NCI-H1694 (cell line): ENCODE data around the gene DNAJB7.
"Not testable (repeated sequence)": the region's sequence is repeated elsewhere in the genome, so short reads cannot be mapped to it uniquely, and the experiment has no call there.

Experiments
- DNase-seq: peaks from one replicate; lab custom pipeline; 2025; lab: John Stamatoyannopoulos, UW

DNAJB7 gene

GRCh38 chr22:40862013-40862412 is at the start of gene DNAJB7:
TSS of gene DNAJB7 (minus strand) at chr22:40862113. CDS start at chr22:40861994, 119 bp downstream.
- no peak for DNase-seq

- DNase-seq = no peak
Observed at GRCh38 chr22:40908895-40909294, 47.0 kb upstream of the DNAJB7 start.

- no peak for DNase-seq
Observed at GRCh38 chr22:40904101-40904500, 42.2 kb upstream of the DNAJB7 start.

GRCh38 chr22:40898850-40899357 is 37.0 kb upstream of the DNAJB7 start:
- DNase-seq = peak; percentile 52

GRCh38 chr22:40894417-40894816 is 32.5 kb upstream of the DNAJB7 start:
- no peak for DNase-seq

- no peak for DNase-seq
Observed at GRCh38 chr22:40890881-40891280, 29.0 kb upstream of the DNAJB7 start.

GRCh38 chr22:40889116-40889515 is 27.2 kb upstream of the DNAJB7 start:
- no peak for DNase-seq

GRCh38 chr22:40878922-40879321 is 17.0 kb upstream of the DNAJB7 start:
- no peak for DNase-seq

- no peak for DNase-seq
Observed at GRCh38 chr22:40877488-40877887, 15.6 kb upstream of the DNAJB7 start.

- no peak for DNase-seq
Observed at GRCh38 chr22:40876907-40877306, 15.0 kb upstream of the DNAJB7 start.

GRCh38 chr22:40875111-40875510 is 13.2 kb upstream of the DNAJB7 start:
- no peak for DNase-seq

- DNase-seq = no peak
Observed at GRCh38 chr22:40874016-40874415, 12.1 kb upstream of the DNAJB7 start.

GRCh38 chr22:40868379-40868778 is 6.5 kb upstream of the DNAJB7 start:
- not testable (repeated sequence) for DNase-seq

GRCh38 chr22:40867109-40867508 is 5.2 kb upstream of the DNAJB7 start:
- DNase-seq = no peak

GRCh38 chr22:40862537-40862936 is 624 bp upstream of the DNAJB7 start:
- no peak for DNase-seq

GRCh38 chr22:40857309-40857855 is 4.5 kb downstream of the DNAJB7 start:
- DNase-seq = no peak

- peak; percentile 98 for DNase-seq
Observed at GRCh38 chr22:40856513-40857308, 5.2 kb downstream of the DNAJB7 start, which contains the start of the genes ST13 and XPNPEP3. TSS of gene ST13 (minus strand) at chr22:40856639. CDS start at chr22:40856540, 99 bp downstream. TSS of gene XPNPEP3 (plus strand) at chr22:40857148. CDS start at chr22:40857182, 34 bp downstream.

- peak; percentile 2 for DNase-seq
Observed at GRCh38 chr22:40855979-40856512, 5.9 kb downstream of the DNAJB7 start.

GRCh38 chr22:40855071-40855978 is 6.6 kb downstream of the DNAJB7 start:
- DNase-seq = no peak

- DNase-seq = no peak
Observed at GRCh38 chr22:40853961-40854360, 8.0 kb downstream of the DNAJB7 start.

GRCh38 chr22:40853333-40853732 is 8.6 kb downstream of the DNAJB7 start:
- DNase-seq = no peak

GRCh38 chr22:40845816-40846215 is 16.1 kb downstream of the DNAJB7 start:
- not testable (repeated sequence) for DNase-seq
